Body of pancreas (tissue), 4 donors: Measurements from ENCODE around the gene SUMO4.

ENCODE experiments used
- POLR2A ChIP-seq, 3 donors: fragments of 450-650 bp; IDR thresholded peaks; one replicate each; pipeline ENCODE4 v1.6.1; 2016; ENCODE audit warnings: antibody characterized with exemption in 3 of 3, mild to moderate bottlenecking in 2 of 3
- TF ChIP-seq, protein P1 (sequence below), 7 experiments: fragments of 450-650 bp in 4 of 7; fragments of 200-600 bp in 3 of 7; sonication (generic) in 3 of 7; IDR thresholded peaks; one replicate each; pipeline ENCODE4 v1.5.1; 2016 to 2019; ENCODE audit warnings: antibody characterized with exemption in 7 of 7

DNA sequence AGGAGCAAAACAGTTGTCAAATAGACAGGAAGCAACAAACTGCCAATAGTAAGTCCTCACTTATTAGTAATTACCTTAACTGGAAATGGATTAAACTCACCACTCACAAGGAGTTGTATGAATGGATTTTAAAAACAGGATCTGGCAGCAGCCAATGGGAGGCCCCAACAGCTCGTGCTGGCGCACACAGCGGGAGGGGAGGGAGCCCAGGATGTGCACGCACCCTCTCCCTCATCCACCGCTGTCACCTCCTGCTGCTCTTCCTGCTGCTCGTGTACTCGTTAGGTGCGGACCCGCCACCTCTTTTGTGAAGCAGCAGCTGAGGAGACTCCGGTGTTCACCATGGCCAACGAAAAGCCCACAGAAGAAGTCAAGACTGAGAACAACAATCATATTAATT, at the start of gene SUMO4:
- TF ChIP-seq, protein P1, sequence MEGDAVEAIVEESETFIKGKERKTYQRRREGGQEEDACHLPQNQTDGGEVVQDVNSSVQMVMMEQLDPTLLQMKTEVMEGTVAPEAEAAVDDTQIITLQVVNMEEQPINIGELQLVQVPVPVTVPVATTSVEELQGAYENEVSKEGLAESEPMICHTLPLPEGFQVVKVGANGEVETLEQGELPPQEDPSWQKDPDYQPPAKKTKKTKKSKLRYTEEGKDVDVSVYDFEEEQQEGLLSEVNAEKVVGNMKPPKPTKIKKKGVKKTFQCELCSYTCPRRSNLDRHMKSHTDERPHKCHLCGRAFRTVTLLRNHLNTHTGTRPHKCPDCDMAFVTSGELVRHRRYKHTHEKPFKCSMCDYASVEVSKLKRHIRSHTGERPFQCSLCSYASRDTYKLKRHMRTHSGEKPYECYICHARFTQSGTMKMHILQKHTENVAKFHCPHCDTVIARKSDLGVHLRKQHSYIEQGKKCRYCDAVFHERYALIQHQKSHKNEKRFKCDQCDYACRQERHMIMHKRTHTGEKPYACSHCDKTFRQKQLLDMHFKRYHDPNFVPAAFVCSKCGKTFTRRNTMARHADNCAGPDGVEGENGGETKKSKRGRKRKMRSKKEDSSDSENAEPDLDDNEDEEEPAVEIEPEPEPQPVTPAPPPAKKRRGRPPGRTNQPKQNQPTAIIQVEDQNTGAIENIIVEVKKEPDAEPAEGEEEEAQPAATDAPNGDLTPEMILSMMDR (IDR thresholded peaks at IDR 0.05), result no peak
- TF ChIP-seq POLR2A (IDR thresholded peaks at IDR 0.05), result no peak
